ENCODE measurements around the gene SCGB1C2. TPM values are rescaled to one million over a fixed set of nuclear protein-coding genes. Genes with fewer than 3 reads are reported as not detected.

Gene SCGB1C2
- not detected in 2 replicates for total RNA-seq

DNA sequence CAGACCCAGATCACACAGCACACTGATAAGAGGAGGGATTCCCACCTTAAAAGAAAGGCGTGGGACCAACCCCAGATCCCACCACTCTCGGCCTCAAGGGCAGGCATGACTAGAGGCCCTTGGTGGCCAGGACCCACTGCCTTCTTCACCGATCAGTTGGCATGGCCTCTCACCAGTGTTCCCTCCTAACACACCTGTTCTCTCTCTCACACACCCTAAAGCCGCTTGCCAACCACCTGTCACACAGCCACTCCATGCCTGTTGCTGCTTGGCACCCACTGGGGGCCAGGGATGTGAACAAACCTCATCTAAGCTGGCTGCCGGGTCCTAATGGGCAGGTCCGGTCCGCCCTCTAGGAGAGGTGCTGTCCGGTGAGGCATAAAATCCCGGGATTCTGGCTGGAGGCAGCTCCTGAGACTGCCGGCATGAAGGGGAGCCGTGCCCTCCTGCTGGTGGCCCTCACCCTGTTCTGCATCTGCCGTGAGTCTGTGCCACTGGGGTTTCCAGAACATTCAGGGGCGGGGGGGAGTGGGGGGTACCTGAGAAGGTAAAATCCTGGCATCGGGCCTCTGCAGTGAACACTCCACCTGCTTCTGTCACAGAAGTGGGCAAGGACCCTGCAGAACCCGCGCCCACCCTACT is at the start of gene SCGB1C2:
Gene SCGB1C2, plus strand, starts transcription at position 404 of the 642 bp plus-strand sequence. Its CDS starts 22 bp downstream, at position 426.

GRCh38 chr17:181245-182049 is 44.1 kb downstream of the SCGB1C2 start, which contains the start of gene DOC2B:
Gene DOC2B, minus strand, starts transcription at chr17:181650. Its CDS starts 171 bp downstream, at chr17:181479.

Small RNA genes lying within 50 kb of the gene (small RNA-seq; reads per million reads assigned to genes)
- not detected for gene RF00026

Other genes with a start within 250 kb of the SCGB1C2 start
- gene DOC2B, start 44.1 kb downstream of the SCGB1C2 start, total RNA-seq: under 0.01 TPM in 1 of 2 replicates, not detected in the other
- gene RPH3AL, start 215.2 kb downstream of the SCGB1C2 start, total RNA-seq: 0.79 and 1.8 TPM in 2 replicates